ENCODE data around the gene FIBP. TPM values are rescaled to one million over a fixed set of nuclear protein-coding genes. Genes with fewer than 3 reads are reported as not detected.
A peak's percentile ranks its signal among the peaks of the same experiment; 100 is the strongest.

Gene FIBP
- total RNA-seq, 2 donors from 2014 or later, result 75.8 to 102 TPM

DNA sequence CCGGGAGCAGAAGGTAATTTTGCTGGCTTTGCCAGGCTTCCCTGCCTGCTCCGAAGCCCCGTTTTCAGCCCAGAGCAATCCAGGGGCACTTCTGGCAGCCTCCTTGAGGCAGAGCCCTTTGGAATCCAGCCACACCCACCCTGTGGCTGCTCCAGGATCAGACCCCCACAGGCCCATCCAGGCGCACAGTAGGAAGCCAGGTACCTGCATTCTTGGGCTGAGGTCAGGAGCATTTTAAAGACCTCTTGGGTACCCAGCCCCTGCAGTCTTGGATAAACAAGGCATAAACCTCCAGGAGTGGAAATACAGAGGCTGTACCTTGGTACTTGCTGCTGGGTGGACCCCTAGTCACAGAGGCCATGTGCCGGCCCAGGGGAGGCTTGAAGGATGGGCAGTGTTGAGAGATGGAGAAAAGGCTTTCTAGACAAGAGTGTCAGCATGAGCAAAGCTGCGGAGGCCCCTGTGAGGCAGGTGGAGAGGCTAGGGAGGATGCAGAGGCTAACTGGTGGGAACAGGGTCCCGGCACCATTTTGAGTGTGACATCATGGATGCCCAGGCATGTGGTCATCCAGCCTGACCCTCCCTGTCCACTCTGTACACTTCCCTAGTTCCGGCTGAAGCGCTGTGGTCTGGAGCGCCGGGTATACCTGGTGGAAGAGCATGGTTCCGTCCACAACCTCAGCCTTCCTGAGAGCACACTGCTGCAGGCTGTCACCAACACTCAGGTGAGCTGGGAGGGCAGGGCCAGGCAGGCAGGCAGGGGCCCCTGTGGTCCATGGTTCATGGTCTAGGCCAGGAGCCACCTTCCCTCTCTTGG, 24.2 kb downstream of the FIBP start:
- Mint-ChIP-seq H3K27me3 (no peaks in the 10 kb centered on the region), H3K27ac (no peak overlapping the region), H3K36me3 (ENCODE audit: low read depth) (peaks cover 72% of the 10 kb centered on the region), H3K4me1 (peaks cover 10% of the 10 kb centered on the region), H3K9me3 (no peaks in the 10 kb centered on the region), H3K4me3 (no peak overlapping the region)
- ATAC-seq (replicated peaks), result no peak

DNA sequence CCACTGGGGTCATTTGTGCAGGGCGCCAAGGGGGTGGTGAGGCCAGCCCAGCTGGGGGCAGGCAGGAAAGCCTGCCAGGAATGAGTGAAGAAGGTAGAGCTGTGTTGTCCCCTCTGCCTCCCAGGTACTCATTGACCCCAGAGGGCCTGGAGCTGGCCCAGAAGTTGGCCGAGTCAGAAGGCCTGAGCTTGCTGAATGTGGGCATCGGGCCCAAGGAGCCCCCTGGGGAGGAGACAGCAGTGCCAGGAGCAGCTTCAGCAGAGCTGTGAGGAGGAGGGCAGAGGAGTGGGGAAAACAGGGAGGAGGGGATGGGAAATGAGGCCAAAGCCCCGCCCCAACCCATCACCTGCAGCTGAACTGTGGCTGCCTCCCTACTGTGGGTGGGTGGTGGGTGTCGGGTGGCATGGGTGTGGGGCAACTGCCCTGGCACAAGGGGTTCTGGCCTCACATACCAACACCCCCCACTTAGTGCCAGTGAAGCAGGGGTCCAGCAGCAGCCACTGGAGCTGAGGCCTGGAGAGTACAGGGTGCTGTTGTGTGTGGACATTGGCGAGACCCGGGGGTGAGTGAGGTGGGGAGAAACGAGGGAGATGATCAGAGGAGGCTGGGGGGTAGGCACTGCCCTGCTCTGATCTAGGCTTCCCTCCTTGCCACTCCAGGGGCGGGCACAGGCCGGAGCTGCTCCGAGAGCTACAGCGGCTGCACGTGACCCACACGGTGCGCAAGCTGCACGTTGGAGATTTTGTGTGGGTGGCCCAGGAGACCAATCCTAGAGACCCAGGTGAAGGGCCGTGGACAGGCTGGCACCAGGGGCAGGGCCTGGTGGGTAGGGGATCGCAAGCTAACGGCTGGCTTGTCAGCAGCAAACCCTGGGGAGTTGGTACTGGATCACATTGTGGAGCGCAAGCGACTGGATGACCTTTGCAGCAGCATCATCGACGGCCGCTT, 25.1 kb downstream of the FIBP start:
- Mint-ChIP-seq H3K9me3 (no peaks in the 10 kb centered on the region), H3K27me3 (no peaks in the 10 kb centered on the region), H3K4me3 (peak overlapping the region; percentile 89), H3K27ac (peak overlapping the region; percentile 78), H3K4me1 (peaks cover 10% of the 10 kb centered on the region), H3K36me3 (ENCODE audit: low read depth) (peaks cover 73% of the 10 kb centered on the region)
- ATAC-seq (replicated peaks), result no peak

DNA sequence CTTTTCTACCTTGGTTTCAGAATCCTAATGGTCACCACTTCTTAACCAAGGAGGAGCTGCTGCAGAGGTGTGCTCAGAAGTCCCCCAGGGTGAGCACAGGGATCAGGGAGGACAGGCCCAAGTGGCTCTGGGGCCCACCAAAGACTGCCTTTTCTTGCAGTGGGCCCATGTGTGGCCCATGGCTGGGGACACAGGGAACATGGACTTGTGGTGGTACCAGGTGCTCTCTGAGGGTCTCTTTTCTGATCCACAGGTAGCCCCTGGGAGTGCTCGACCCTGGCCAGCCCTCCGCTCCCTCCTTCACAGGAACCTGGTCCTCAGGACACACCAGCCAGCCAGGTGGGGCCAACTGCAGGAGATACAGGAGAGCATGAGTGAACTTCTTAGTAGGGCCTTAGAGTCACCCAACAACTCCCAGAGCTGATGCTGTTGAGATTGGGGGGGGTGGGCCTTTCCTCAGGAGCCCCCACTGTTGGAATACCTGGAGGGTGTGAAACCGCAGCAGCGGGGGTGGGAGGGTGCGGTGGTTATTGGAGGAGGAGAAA, 26.0 kb downstream of the FIBP start:
- Mint-ChIP-seq H3K27me3 (no peaks in the 10 kb centered on the region), H3K36me3 (ENCODE audit: low read depth) (peaks cover 74% of the 10 kb centered on the region), H3K4me1 (peaks cover 10% of the 10 kb centered on the region), H3K27ac (peak overlapping the region; percentile 78), H3K4me3 (peak overlapping the region; percentile 89), H3K9me3 (no peaks in the 10 kb centered on the region)
- ATAC-seq (replicated peaks), result no peak

DNA sequence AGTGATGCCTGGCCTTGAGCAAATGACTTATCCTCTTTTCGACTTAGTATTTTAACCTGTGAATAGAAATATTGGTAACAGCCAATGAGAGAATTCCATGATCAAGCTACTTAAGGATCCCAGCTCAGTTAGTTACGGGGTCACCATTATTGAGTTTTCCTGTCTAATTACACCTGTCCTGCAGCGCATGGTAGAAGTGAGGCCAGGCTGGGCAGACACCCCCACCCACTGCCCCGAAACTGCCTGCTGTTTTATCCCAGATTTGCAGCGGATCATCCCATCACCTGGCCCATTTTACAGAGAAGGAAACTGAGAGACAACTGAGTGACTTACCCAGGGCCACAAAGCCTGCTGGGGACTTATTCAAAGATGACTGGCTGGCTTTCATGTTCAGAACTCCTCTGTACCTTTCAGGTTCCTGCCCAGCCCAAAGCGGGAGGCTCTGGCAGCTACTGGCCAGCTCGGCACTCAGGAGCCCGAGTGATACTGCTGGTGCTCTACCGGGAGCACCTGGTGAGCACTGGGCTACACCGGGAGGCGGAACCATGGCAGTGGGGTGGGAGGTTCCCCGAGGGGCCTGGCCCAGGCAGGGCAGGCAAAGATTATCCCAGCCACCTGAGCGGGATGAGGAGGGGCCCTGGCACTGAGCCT, 26.6 kb downstream of the FIBP start:
- H3K9me3 Mint-ChIP-seq, result no peaks in the 10 kb centered on the region
- ATAC-seq (replicated peaks), result no peak

DNA sequence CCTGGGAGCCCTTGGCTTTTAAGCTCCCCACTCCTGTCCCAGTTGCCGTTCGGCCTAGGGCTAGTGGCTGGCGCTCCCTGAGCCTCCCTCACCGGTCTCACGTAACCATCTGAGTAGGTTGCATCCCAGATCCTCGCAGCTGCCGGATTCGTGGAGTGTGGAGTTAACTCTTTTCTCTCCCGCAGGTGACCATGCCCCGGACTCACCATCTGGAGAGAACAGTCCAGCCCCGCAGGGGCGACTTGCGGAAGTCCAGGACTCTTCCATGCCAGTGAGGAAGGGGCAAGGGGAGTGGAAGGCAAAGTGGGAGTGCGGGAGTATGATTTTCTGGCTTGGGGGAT, 27.1 kb downstream of the FIBP start:
- Mint-ChIP-seq H3K36me3 (ENCODE audit: low read depth) (peaks cover 76% of the 10 kb centered on the region), H3K9me3 (no peaks in the 10 kb centered on the region), H3K27me3 (no peaks in the 10 kb centered on the region), H3K4me1 (peaks cover 18% of the 10 kb centered on the region), H3K27ac (peak overlapping the region; percentile 89), H3K4me3 (peak overlapping the region; percentile 89)
- no peak for ATAC-seq (replicated peaks)

More for the DNA sequence above, 26.6 kb downstream of the FIBP start:
- H3K27ac Mint-ChIP-seq, result peak overlapping the region; percentile 89
- peaks cover 74% of the 10 kb centered on the region for H3K36me3 Mint-ChIP-seq (ENCODE audit: low read depth)
- H3K4me3 Mint-ChIP-seq, result peak overlapping the region; percentile 89
- no peaks in the 10 kb centered on the region for H3K27me3 Mint-ChIP-seq
- peaks cover 13% of the 10 kb centered on the region for H3K4me1 Mint-ChIP-seq

DNA sequence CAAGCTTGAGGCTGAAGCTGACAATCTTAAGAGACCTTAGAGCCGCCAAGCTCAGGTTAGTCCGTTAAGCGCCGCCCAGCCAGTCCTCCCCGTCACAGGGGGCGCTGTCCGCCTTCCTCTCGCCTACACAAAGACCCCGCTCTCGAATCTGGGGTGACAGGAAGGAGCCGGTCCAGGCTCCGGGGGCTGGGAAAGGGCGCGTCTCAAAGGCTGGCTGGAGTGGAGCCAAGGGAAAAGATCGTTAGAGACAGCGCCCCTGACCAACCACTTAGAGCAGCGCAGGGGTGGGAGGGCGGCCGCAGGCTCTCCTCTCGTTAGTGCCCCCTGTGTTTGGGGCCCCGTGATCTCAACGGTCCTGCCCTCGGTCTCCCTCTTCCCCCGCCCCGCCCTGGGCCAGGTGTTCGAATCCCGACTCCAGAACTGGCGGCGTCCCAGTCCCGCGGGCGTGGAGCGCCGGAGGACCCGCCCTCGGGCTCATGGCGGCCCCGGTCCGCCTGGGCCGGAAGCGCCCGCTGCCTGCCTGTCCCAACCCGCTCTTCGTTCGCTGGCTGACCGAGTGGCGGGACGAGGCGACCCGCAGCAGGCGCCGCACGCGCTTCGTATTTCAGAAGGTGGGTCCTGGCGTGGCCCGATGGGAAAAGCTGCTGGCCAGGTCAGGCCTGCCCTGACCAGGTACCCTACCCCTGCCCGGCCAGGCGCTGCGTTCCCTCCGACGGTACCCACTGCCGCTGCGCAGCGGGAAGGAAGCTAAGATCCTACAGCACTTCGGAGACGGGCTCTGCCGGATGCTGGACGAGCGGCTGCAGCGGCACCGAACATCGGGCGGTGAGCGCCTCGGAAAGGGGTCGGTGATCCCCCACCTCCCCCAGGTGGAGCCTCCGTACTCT, 27.8 kb downstream of the FIBP start, which contains the start of gene MUS81:
Gene MUS81, plus strand, starts transcription at position 156 of the 887 bp plus-strand sequence. Its CDS starts 321 bp downstream, at position 477.
- peak within 1 kb of the TSS; percentile 89 for H3K4me3 Mint-ChIP-seq
- H3K27ac Mint-ChIP-seq, result peak within 1 kb of the TSS; percentile 89
- ATAC-seq (replicated peaks), result peak; percentile 43
- peaks cover 21% of the 10 kb centered on the region for H3K4me1 Mint-ChIP-seq
- H3K36me3 Mint-ChIP-seq (ENCODE audit: low read depth), result peaks cover 77% of the 10 kb centered on the region
- H3K27me3 Mint-ChIP-seq, result no peaks in the 10 kb centered on the region
- no peaks in the 10 kb centered on the region for H3K9me3 Mint-ChIP-seq

DNA sequence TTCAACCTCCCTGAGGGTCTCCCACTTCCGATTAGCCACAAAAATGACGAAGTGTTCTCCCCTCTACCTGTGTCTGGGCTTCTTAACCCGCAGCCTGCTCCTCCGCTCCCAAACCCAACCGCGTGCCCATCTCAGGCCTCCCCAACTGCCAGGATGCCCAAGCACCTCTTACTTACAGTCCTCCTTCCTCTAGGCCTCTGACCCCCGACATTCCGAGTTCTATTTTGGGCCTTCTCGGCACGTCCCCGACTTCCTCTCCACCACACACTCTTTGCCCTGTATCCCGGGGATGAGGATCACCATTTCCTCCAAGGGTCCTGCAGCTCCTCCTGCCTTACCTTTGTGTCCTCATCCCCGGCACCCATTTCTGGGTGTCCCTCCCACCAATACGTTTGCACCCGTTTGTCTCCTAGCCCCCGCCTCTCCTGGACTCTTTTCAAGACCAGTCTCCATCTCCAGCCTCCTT, 28.4 kb downstream of the FIBP start:
- Mint-ChIP-seq H3K27ac (peak overlapping the region; percentile 89), H3K4me1 (peaks cover 18% of the 10 kb centered on the region), H3K36me3 (ENCODE audit: low read depth) (peaks cover 77% of the 10 kb centered on the region), H3K9me3 (no peaks in the 10 kb centered on the region), H3K27me3 (no peaks in the 10 kb centered on the region), H3K4me3 (peak overlapping the region; percentile 89)
- ATAC-seq (replicated peaks), result peak; percentile 0

DNA sequence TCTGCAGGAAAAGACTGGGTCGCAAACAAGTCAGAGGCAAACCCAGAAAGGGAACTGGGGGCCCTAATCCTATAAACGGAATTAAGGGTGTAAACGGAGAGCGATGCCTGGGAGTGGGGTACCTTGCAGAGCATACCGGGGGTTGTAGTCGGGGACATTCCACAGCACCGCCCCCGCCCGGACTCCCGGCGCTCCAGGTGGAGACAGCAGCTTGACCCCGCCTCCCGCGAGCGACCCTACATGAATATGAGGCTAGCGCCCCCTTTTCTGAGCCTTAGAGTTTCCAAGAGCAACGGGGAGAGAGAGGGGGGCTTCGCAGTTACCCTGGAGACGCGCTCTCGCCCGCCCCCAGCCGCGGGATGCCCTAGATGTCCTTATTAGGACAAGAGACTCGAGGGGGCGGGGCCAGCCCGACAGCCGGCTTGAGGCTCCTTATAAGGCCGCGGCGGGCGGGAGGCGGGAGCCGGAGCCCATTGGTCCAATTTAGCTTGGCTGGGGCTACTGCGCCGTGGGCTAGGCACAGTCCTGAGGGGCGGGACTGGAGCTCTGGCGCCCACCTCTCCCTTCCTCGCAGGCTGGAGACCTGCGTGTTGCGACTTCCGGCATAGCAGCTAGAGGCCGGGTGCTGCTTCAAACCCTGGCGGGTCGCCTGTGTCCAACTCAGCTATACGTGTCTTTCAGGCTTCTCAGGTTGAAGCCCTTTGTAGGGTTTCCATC, 29.0 kb downstream of the FIBP start:
- Mint-ChIP-seq H3K27ac (peak overlapping the region; percentile 89), H3K4me3 (peak overlapping the region; percentile 89), H3K9me3 (no peaks in the 10 kb centered on the region), H3K36me3 (ENCODE audit: low read depth) (peaks cover 78% of the 10 kb centered on the region), H3K4me1 (peaks cover 24% of the 10 kb centered on the region), H3K27me3 (no peaks in the 10 kb centered on the region)
- ATAC-seq (replicated peaks), result peak; percentile 75

DNA sequence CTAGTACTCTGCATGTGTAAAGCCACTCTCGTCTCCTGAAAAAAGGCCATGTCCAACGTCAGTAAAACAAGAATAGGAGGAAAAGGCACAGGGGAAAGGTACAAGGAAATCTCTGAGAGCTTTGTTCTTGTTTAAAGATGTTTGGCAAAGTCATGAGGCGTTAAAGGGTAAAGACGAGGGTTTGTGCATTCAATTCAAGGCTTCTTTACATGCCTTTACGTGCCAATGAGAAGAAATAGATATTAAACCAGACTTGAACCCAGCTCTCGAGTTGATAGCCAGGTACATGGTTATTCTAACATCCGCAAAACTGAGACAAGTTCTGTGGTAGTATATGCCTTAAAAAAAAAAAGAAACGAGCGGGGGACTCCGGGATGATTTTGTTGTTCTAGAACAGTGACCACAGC, 29.6 kb downstream of the FIBP start:
- Mint-ChIP-seq H3K4me1 (peaks cover 25% of the 10 kb centered on the region), H3K9me3 (no peaks in the 10 kb centered on the region), H3K36me3 (ENCODE audit: low read depth) (peaks cover 78% of the 10 kb centered on the region), H3K4me3 (peak overlapping the region; percentile 89), H3K27me3 (no peaks in the 10 kb centered on the region), H3K27ac (peak overlapping the region; percentile 89)
- no peak for ATAC-seq (replicated peaks)

DNA sequence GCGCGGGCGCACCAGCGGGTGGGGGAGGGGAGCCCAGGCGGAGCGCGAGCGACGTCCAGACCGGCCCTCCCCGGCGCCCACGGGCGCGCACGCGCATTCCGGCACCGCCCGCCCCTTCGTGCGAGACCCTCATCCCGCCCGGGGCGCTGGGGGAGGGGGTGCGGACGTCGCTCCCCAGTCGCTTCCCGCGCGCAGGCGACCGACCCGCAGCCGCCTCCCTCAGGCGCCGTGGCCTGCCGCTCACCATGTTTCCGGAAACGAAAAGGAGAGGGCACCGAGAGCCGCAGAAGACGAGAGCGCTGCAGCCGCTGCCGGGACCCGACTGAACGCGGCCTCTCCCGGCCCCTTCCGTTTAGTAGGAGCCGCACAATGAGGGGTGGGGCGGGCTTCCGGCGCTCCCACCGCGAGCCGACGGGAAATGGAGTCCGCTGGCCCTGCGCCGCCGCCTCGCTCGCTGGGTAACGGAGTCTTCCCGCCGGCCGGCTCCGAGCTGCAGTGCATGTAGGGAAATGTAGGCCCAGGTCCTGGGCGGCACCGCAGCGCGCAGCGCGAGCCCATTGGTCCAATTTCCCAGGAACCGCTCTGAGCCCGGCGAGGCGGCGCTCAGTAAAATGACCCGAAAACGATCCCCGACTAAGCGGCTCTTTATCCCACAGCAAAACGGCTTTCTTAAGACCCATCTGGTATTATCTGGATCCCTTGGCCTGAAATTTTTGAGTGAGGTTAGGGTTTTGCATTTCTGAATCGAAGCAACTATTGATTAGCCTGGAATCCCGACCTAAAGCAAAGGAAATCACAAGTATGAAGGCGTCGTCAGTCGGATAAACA, 30.2 kb downstream of the FIBP start, which contains the start of gene CFL1:
Gene CFL1, minus strand, starts transcription at position 328 of the 828 bp plus-strand sequence. Its CDS starts 81 bp downstream, at position 247.
- peak within 1 kb of the TSS; percentile 97 for H3K27ac Mint-ChIP-seq
- peaks cover 78% of the 10 kb centered on the region for H3K36me3 Mint-ChIP-seq (ENCODE audit: low read depth)
- ATAC-seq (replicated peaks), result peak; percentile 72
- H3K4me3 Mint-ChIP-seq, result peak within 1 kb of the TSS; percentile 89
- H3K27me3 Mint-ChIP-seq, result no peaks in the 10 kb centered on the region
- H3K9me3 Mint-ChIP-seq, result no peaks in the 10 kb centered on the region
- H3K4me1 Mint-ChIP-seq, result peaks cover 25% of the 10 kb centered on the region

DNA sequence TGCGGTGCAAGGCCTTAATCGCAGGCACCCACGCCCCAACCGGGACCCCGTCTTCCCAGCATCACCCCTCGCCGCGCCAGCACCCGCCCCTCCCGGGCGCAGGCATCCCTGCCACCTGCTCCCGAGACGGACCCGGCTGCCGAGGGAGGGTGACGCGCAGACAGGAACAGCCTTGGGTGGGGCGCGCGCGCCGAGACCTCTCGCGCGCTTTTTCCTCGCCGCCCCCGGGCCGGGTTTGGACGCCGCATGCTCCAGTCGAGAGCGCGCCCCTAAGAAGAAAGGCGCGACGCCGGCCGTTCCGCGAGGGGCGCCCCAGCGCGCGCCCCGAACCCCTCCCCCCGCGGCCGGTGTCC, 30.8 kb downstream of the FIBP start:
- Mint-ChIP-seq H3K27me3 (no peaks in the 10 kb centered on the region), H3K4me3 (peak overlapping the region; percentile 89), H3K27ac (no peak overlapping the region), H3K4me1 (peaks cover 19% of the 10 kb centered on the region), H3K36me3 (ENCODE audit: low read depth) (peaks cover 74% of the 10 kb centered on the region), H3K9me3 (no peaks in the 10 kb centered on the region)
- ATAC-seq (replicated peaks), result no peak

Data from activated T-helper 17 cell treated with anti-CD3 and anti-CD28 coated beads, Interleukin-2, amount 50 U/mL, for 72 hours (primary cell).